Endothelial cell of umbilical vein (primary cell): ENCODE data around the gene KRT84. TPM values are rescaled to one million over a fixed set of nuclear protein-coding genes. Genes with fewer than 3 reads are reported as not detected.

Source experiments
- BruUV-seq: library from RNA; stranded (reverse); fragments of 400-500 nt; replicated peaks from 2 replicates; lab custom pipeline; 2021; lab: Mats Ljungman, UMichigan
- CTCF ChIA-PET: fragments of 300-600, 350-600 bp; sonication (Branson Sonifier 250); formaldehyde crosslinking; loops from one replicate; lab custom pipeline; 2021; ENCODE audit warnings: antibody characterized with exemption, inconsistent platforms; lab: Charles Lee
- POLR2A ChIA-PET: fragments of 300-600, 350-600 bp; sonication (Branson Sonifier 250); formaldehyde crosslinking; loops from one replicate; lab custom pipeline; 2021; ENCODE audit warnings: antibody characterized with exemption, inconsistent platforms; lab: Charles Lee
- DNase-seq: peaks from one replicate; pipeline ENCODE4 v3.0.0-alpha.2; 2011; ENCODE audit warnings: low read depth, low spot score
- FAIRE-seq: peaks from 2 replicates; lab custom pipeline; 2011; peaks lifted over from hg19 to GRCh38; lab: Jason Lieb, UNC
- H2AFZ ChIP-seq: 2 replicates; pipeline ENCODE4 v1.6.0; 2012; ENCODE audit warnings: low read depth, low read length, control low read depth, inconsistent platforms
- H3K27ac ChIP-seq: 2 replicates; pipeline ENCODE4 v1.5.1; 2011; ENCODE audit warnings: low read depth, mild to moderate bottlenecking, control low read depth, low read length, moderate library complexity; ENCODE audit not compliant: insufficient read depth
- H3K27me3 ChIP-seq, 2 experiments: 2 replicates each; pipeline versions ENCODE4 v1.6.0 to v1.6.1; 2011; ENCODE audit warnings: low read length in 2 of 2, mixed read lengths in 1 of 2; ENCODE audit not compliant: control insufficient read depth in 2 of 2, insufficient read depth in 2 of 2
- H3K36me3 ChIP-seq, 2 experiments: 2 replicates in 1 of 2; 3 replicates in 1 of 2; pipeline ENCODE4 v1.5.1; 2011; ENCODE audit warnings: low read length in 2 of 2, mild to moderate bottlenecking in 1 of 2, moderate library complexity in 1 of 2; ENCODE audit not compliant: control insufficient read depth in 2 of 2, insufficient read depth in 2 of 2; ENCODE audit errors: extremely low read depth in 1 of 2
- H3K4me1 ChIP-seq: 3 replicates; pipeline ENCODE4 v1.5.1; 2011; ENCODE audit warnings: mild to moderate bottlenecking, low read length; ENCODE audit not compliant: control insufficient read depth, insufficient read depth; ENCODE audit errors: extremely low read depth
- H3K4me2 ChIP-seq: 2 replicates; pipeline ENCODE4 v1.6.1; 2011; ENCODE audit warnings: low read length, control low read depth, mixed read lengths; ENCODE audit not compliant: insufficient read depth
- H3K4me3 ChIP-seq, 3 experiments: fragments of 200-600 bp in 1 of 3; sonication (generic), shearing (Covaris generic) in 1 of 3; replicated peaks in 1 of 3; 2 replicates each; pipeline ENCODE4 v1.5.1; 2011 to 2016; ENCODE audit warnings: control low read depth in 3 of 3, low read length in 3 of 3, mild to moderate bottlenecking in 2 of 3, inconsistent platforms in 1 of 3, low read depth in 1 of 3, moderate library complexity in 1 of 3; ENCODE audit not compliant: insufficient read depth in 1 of 3
- H3K79me2 ChIP-seq: 2 replicates; pipeline ENCODE4 v1.6.0; 2012; ENCODE audit warnings: low read length, inconsistent platforms; ENCODE audit not compliant: control insufficient read depth, insufficient read depth
- H3K9ac ChIP-seq: replicated peaks from 2 replicates; pipeline ENCODE3; 2011; ENCODE audit warnings: low read length, control low read depth; ENCODE audit not compliant: insufficient read depth; ENCODE audit errors: extremely low read depth
- H3K9me1 ChIP-seq: replicated peaks from 3 replicates; pipeline ENCODE4 v1.6.0; 2011; ENCODE audit warnings: mild to moderate bottlenecking, low read length; ENCODE audit not compliant: control insufficient read depth, insufficient read depth; ENCODE audit errors: extremely low read depth
- H3K9me3 ChIP-seq: replicated peaks from 2 replicates; pipeline ENCODE4 v1.5.1; 2012; ENCODE audit warnings: low read length, inconsistent platforms; ENCODE audit not compliant: control insufficient read depth, insufficient read depth
- H4K20me1 ChIP-seq: replicated peaks from 2 replicates; pipeline ENCODE3; 2011; ENCODE audit warnings: mild to moderate bottlenecking, low read length; ENCODE audit not compliant: control insufficient read depth, insufficient read depth; ENCODE audit errors: extremely low read depth
- EZH2 ChIP-seq: IDR thresholded peaks from 2 replicates; pipeline ENCODE4 v1.6.1; 2012; ENCODE audit warnings: borderline replicate concordance, low read depth, mild to moderate bottlenecking, moderate library complexity, low read length, inconsistent platforms; ENCODE audit not compliant: severe bottlenecking
- FOS ChIP-seq: IDR thresholded peaks from 2 replicates; pipeline ENCODE4 v1.6.1; 2011; ENCODE audit warnings: mild to moderate bottlenecking, low read length, moderate library complexity, borderline replicate concordance; ENCODE audit not compliant: insufficient read depth
- GATA2 ChIP-seq: IDR thresholded peaks from 2 replicates; pipeline ENCODE4 v1.7.0; 2011; ENCODE audit warnings: low read depth, mild to moderate bottlenecking, moderate library complexity, mixed read lengths, low read length; ENCODE audit not compliant: insufficient read length, insufficient read depth
- JUN ChIP-seq: IDR thresholded peaks from 2 replicates; pipeline ENCODE4 v1.6.1; 2011; ENCODE audit warnings: borderline replicate concordance, low read depth; ENCODE audit not compliant: insufficient read length, insufficient read depth
- MYC ChIP-seq: IDR thresholded peaks from one replicate; pipeline ENCODE4 v1.6.1; 2011; ENCODE audit warnings: mild to moderate bottlenecking, low read depth, low read length
- POLR2A ChIP-seq: IDR thresholded peaks from 2 replicates; pipeline ENCODE4 v1.6.1; 2012; ENCODE audit warnings: low read depth, mild to moderate bottlenecking, control low read depth, low read length
- POLR2AphosphoS5 ChIP-seq: IDR thresholded peaks from 2 replicates; pipeline ENCODE4 v1.6.1; 2012; ENCODE audit warnings: low read depth, mild to moderate bottlenecking, control low read depth, low read length, moderate library complexity; ENCODE audit not compliant: insufficient read depth
- dilution Hi-C: fragments of 300-500 bp; cut with MboI; formaldehyde crosslinking; loops from one replicate; pipeline ENCODE4 v1.15.0; 2019; ENCODE audit warnings: low sequenced_read_pairs; ENCODE audit not compliant: extremely low pct_ligation_motif_present
- intact Hi-C: fragments of 100-400 bp; cut with micrococcal nuclease; formaldehyde crosslinking; loops from one replicate; pipeline ENCODE4 v1.10.0; 2022
- polyA plus RNA-seq, 4 experiments: library from polyadenylated mRNA; depleted of rRNA in 3 of 4; stranded (reverse) in 3 of 4; unstranded in 1 of 4; fragments of >200 nt; gene quantifications; 2 replicates each; pipeline versions ENCODE4 v1.2.1 to v1.2.3, GENCODE V29; 2011 to 2012; ENCODE audit warnings: missing spikeins in 1 of 4
- total RNA-seq: library from RNA; stranded (reverse); gene quantifications from 2 replicates; pipeline ENCODE4 v1.2.3, GENCODE V29; 2021
- TF ChIP-seq, protein P1 (sequence below), 2 donors: IDR thresholded peaks; 1 replicate in 1 of 2; 2 replicates in 1 of 2; pipeline ENCODE4 v1.5.1; 2011; ENCODE audit warnings: low read length in 2 of 2, mild to moderate bottlenecking in 2 of 2, moderate library complexity in 2 of 2, control low read depth in 1 of 2, inconsistent platforms in 1 of 2, low read depth in 1 of 2; ENCODE audit not compliant: insufficient read depth in 1 of 2; ENCODE audit errors: extremely low read depth in 1 of 2
- TF ChIP-seq, protein P2 (sequence below): IDR thresholded peaks from 2 replicates; pipeline ENCODE4 v1.6.1; 2011; ENCODE audit not compliant: insufficient read depth, insufficient read length

The KRT84 gene
- total and polyA plus RNA-seq, 2 donors (not counting 3 experiments of a cell fraction or from before 2014, with no cell fraction given): not detected

- TF ChIP-seq GATA2: no peak
- no peak for TF ChIP-seq POLR2A
- TF ChIP-seq POLR2AphosphoS5: no peak
- TF ChIP-seq MYC: no peak
- TF ChIP-seq FOS: no peak
- TF ChIP-seq, protein P1, sequence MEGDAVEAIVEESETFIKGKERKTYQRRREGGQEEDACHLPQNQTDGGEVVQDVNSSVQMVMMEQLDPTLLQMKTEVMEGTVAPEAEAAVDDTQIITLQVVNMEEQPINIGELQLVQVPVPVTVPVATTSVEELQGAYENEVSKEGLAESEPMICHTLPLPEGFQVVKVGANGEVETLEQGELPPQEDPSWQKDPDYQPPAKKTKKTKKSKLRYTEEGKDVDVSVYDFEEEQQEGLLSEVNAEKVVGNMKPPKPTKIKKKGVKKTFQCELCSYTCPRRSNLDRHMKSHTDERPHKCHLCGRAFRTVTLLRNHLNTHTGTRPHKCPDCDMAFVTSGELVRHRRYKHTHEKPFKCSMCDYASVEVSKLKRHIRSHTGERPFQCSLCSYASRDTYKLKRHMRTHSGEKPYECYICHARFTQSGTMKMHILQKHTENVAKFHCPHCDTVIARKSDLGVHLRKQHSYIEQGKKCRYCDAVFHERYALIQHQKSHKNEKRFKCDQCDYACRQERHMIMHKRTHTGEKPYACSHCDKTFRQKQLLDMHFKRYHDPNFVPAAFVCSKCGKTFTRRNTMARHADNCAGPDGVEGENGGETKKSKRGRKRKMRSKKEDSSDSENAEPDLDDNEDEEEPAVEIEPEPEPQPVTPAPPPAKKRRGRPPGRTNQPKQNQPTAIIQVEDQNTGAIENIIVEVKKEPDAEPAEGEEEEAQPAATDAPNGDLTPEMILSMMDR (IDR thresholded peaks at IDR 0.05; ENCODE audit: extremely low read depth in 1 of 2, insufficient read depth in 1 of 2, low read depth in 1 of 2, low read length in 2 of 2): no peak
- TF ChIP-seq JUN: no peak
- no peak for TF ChIP-seq EZH2
- TF ChIP-seq, protein P2, sequence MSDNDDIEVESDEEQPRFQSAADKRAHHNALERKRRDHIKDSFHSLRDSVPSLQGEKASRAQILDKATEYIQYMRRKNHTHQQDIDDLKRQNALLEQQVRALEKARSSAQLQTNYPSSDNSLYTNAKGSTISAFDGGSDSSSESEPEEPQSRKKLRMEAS: no peak
- intact Hi-C loops: no loop called here
- no peak overlapping the region for H3K4me2 ChIP-seq
- no TSS peak for BruUV-seq
- CTCF ChIA-PET: interaction anchor here (1.4 to 1.6 kb wide), 2 partner anchors 10 to 528 kb away, joined by 3 to 4 read pairs; no protein-coding TSS in a partner anchor
- H3K9me1 ChIP-seq: no peaks in the 10 kb centered on the region
- no peaks in the 10 kb centered on the region for H4K20me1 ChIP-seq
- FAIRE-seq (no peak), DNase-seq (no peak)
- H3K9ac ChIP-seq: no peak overlapping the region
- H3K79me2 ChIP-seq: no peaks in the 10 kb centered on the region
- no peaks in the 10 kb centered on the region for H3K36me3 ChIP-seq
- H3K4me1 ChIP-seq: no peaks in the 10 kb centered on the region
- POLR2A ChIA-PET: interaction anchor here (0.6 kb wide), 1 partner anchor 769 kb away, joined by 3 read pairs; no protein-coding TSS in a partner anchor
- dilution Hi-C loops: no loop called here
- H3K9me3 ChIP-seq: no peaks in the 10 kb centered on the region
- H3K27ac ChIP-seq: no peak overlapping the region
- peaks cover 12 to 19% of the 10 kb centered on the region in 2 experiments for H3K27me3 ChIP-seq
- H3K4me3 ChIP-seq: no peak overlapping the region
- no peak overlapping the region for H2AFZ ChIP-seq
Observed at GRCh38 chr12:52351196-52352059, 34.0 kb downstream of the KRT84 start.
